Thoracic aorta (tissue), 2 donors: ENCODE data around the gene RIMKLA. TPM values are rescaled to one million over a fixed set of nuclear protein-coding genes. Genes with fewer than 3 reads are reported as not detected.

ENCODE experiments used
- total RNA-seq, 2 donors: library from RNA; depleted of rRNA; stranded (reverse); fragments of >200 nt; gene quantifications; one replicate each; pipeline versions ENCODE4 v1.1.0 to v1.2.3, GENCODE V29; 2016

Gene RIMKLA
- total RNA-seq, 2 donors from 2014 or later, result under 0.01 to 0.14 TPM

Other genes starting within 250 kb of the RIMKLA start
- not detected for gene GUCA2B, start 227.4 kb upstream of the RIMKLA start, total RNA-seq
- gene GUCA2A, start 216.0 kb upstream of the RIMKLA start, total RNA-seq, result not detected
- gene FOXJ3, start 45.6 kb upstream of the RIMKLA start, total RNA-seq, result 10 to 100 TPM; 30.6 to 62.0 TPM
- 1 to 10 TPM in 1 of 2 donors, not detected in 1; 1.9 TPM for gene ZMYND12, start 75.2 kb downstream of the RIMKLA start, total RNA-seq
- gene PPCS, start 75.8 kb downstream of the RIMKLA start, total RNA-seq, result 10 to 100 TPM; 46.0 to 53.3 TPM
- 1 to 10 TPM; 3.0 to 4.9 TPM for gene CCDC30, start 82.5 kb downstream of the RIMKLA start, total RNA-seq